ENCODE measurements around the gene PLXDC2. TPM values are rescaled to one million over a fixed set of nuclear protein-coding genes. Genes with fewer than 3 reads are reported as not detected.

PLXDC2 gene
- total and polyA plus RNA-seq, 2 experiments from 2014 or later, result 13.5 to 19.4 TPM

DNA sequence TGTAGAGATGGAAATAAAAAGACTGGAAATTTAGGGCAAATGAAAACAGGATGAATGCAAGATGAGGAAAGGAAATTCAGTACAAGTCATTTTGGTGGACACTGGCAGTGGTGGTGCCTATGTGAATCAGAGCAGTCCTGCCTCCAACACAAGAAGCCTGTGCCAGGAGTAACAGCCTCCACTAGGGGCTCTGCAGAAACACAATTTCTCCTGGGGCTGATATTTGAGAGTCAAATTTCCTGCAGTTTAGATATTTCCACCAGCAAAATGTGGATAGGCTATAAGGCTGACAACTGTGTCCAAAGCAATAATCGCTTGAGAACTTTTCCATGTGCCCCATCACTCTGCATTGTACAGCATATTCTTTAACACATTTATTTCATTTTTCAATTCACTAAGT, 4.7 kb upstream of the PLXDC2 start:
- no peak overlapping the region for H3K4me3 Mint-ChIP-seq
- peak; percentile 61 for DNase-seq (ENCODE audit: low spot score)

DNA sequence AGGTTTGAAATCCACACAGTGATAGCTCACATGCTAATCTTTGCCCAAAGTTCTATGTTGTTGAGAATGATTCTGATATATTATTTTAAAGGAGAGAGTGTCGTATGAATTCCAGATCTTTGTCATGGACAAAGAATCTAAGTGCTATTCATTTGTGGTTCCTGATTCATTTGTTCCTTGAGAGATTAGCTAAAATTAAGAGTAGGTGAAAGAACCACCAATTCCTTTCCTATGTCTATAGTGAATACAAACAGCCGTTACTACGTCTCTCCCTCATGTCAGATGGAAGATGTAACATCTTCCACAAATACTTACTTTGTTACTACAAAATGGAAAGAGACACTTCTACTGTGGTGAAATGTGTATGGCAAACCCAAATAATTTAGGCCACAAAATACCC, 3.3 kb upstream of the PLXDC2 start:
- H3K27me3 ChIP-seq (ENCODE audit: insufficient read depth), result no peaks in the 10 kb centered on the region
- H3K9me3 Mint-ChIP-seq, result no peaks in the 10 kb centered on the region
- no peak overlapping the region for H2AFZ ChIP-seq
- H3K27me3 Mint-ChIP-seq (ENCODE audit: insufficient read depth, low read depth, poor library complexity), result peaks cover 21% of the 10 kb centered on the region
- no peak overlapping the region for H3K4me3 Mint-ChIP-seq
- no peaks in the 10 kb centered on the region for H3K36me3 ChIP-seq (ENCODE audit: insufficient read depth)
- H3F3A ChIP-seq (replicated peaks; ENCODE audit: low read depth), result no peaks in the 10 kb centered on the region
- H3K4me3 ChIP-seq, result no peak overlapping the region
- no peak for DNase-seq (ENCODE audit: low spot score)
- no peaks in the 10 kb centered on the region for H4K20me1 ChIP-seq (replicated peaks; ENCODE audit: insufficient read depth)
- no peak overlapping the region for H3K27ac Mint-ChIP-seq
- H3K9me2 ChIP-seq (ENCODE audit: insufficient read depth), result no peaks in the 10 kb centered on the region
- H3K79me2 ChIP-seq (replicated peaks; ENCODE audit: insufficient read depth), result peaks cover 16% of the 10 kb centered on the region
- no peak overlapping the region for H3K4me2 ChIP-seq
- no peak for ATAC-seq
- peaks cover 13% of the 10 kb centered on the region for H3K4me1 ChIP-seq (ENCODE audit: insufficient read depth)
- H3K4me1 Mint-ChIP-seq, result peaks cover 20% of the 10 kb centered on the region
- no peak overlapping the region for H3K27ac ChIP-seq (ENCODE audit: low read depth)
- H3K36me3 Mint-ChIP-seq (ENCODE audit: low read depth), result peaks cover 2% of the 10 kb centered on the region; the same call in 1 of the 3 replicates
- TF ChIP-seq EZH2phosphoT487 (IDR thresholded peaks at IDR 0.05; ENCODE audit: unreplicated experiment) (no peak), POLR2AphosphoS5 (IDR thresholded peaks at IDR 0.05; ENCODE audit: low read depth) (no peak), STAT1 (IDR thresholded peaks at IDR 0.05; ENCODE audit: unreplicated experiment) (no peak), EZH2 (IDR thresholded peaks at IDR 0.05; ENCODE audit: low read depth, unreplicated experiment) (no peak), JUNB (IDR thresholded peaks at IDR 0.05; ENCODE audit: unreplicated experiment) (no peak), NANOG (IDR thresholded peaks at IDR 0.05; ENCODE audit: borderline replicate concordance) (no peak)
- TF ChIP-seq, protein P1, sequence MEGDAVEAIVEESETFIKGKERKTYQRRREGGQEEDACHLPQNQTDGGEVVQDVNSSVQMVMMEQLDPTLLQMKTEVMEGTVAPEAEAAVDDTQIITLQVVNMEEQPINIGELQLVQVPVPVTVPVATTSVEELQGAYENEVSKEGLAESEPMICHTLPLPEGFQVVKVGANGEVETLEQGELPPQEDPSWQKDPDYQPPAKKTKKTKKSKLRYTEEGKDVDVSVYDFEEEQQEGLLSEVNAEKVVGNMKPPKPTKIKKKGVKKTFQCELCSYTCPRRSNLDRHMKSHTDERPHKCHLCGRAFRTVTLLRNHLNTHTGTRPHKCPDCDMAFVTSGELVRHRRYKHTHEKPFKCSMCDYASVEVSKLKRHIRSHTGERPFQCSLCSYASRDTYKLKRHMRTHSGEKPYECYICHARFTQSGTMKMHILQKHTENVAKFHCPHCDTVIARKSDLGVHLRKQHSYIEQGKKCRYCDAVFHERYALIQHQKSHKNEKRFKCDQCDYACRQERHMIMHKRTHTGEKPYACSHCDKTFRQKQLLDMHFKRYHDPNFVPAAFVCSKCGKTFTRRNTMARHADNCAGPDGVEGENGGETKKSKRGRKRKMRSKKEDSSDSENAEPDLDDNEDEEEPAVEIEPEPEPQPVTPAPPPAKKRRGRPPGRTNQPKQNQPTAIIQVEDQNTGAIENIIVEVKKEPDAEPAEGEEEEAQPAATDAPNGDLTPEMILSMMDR (conservative IDR thresholded peaks at IDR 0.05; ENCODE audit: low read depth in 2 of 2), result no peak
- TF ChIP-seq, protein P2, sequence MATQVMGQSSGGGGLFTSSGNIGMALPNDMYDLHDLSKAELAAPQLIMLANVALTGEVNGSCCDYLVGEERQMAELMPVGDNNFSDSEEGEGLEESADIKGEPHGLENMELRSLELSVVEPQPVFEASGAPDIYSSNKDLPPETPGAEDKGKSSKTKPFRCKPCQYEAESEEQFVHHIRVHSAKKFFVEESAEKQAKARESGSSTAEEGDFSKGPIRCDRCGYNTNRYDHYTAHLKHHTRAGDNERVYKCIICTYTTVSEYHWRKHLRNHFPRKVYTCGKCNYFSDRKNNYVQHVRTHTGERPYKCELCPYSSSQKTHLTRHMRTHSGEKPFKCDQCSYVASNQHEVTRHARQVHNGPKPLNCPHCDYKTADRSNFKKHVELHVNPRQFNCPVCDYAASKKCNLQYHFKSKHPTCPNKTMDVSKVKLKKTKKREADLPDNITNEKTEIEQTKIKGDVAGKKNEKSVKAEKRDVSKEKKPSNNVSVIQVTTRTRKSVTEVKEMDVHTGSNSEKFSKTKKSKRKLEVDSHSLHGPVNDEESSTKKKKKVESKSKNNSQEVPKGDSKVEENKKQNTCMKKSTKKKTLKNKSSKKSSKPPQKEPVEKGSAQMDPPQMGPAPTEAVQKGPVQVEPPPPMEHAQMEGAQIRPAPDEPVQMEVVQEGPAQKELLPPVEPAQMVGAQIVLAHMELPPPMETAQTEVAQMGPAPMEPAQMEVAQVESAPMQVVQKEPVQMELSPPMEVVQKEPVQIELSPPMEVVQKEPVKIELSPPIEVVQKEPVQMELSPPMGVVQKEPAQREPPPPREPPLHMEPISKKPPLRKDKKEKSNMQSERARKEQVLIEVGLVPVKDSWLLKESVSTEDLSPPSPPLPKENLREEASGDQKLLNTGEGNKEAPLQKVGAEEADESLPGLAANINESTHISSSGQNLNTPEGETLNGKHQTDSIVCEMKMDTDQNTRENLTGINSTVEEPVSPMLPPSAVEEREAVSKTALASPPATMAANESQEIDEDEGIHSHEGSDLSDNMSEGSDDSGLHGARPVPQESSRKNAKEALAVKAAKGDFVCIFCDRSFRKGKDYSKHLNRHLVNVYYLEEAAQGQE (IDR thresholded peaks at IDR 0.05; ENCODE audit: unreplicated experiment), result no peak
- TF ChIP-seq, protein P3, sequence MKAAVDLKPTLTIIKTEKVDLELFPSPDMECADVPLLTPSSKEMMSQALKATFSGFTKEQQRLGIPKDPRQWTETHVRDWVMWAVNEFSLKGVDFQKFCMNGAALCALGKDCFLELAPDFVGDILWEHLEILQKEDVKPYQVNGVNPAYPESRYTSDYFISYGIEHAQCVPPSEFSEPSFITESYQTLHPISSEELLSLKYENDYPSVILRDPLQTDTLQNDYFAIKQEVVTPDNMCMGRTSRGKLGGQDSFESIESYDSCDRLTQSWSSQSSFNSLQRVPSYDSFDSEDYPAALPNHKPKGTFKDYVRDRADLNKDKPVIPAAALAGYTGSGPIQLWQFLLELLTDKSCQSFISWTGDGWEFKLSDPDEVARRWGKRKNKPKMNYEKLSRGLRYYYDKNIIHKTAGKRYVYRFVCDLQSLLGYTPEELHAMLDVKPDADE (IDR thresholded peaks at IDR 0.05), result no peak

More for the DNA sequence above, 4.7 kb upstream of the PLXDC2 start:
- no peaks in the 10 kb centered on the region for H3K36me3 ChIP-seq (ENCODE audit: insufficient read depth)
- no peaks in the 10 kb centered on the region for H3K9me2 ChIP-seq (ENCODE audit: insufficient read depth)
- Mint-ChIP-seq H3K27ac (no peak overlapping the region), H3K36me3 (ENCODE audit: low read depth) (no peaks in the 10 kb centered on the region), H3K4me1 (peaks cover 20% of the 10 kb centered on the region), H3K27me3 (ENCODE audit: insufficient read depth, low read depth, poor library complexity) (peaks cover 9% of the 10 kb centered on the region), H3K9me3 (no peaks in the 10 kb centered on the region)
- no peak for TF ChIP-seq JUNB (IDR thresholded peaks at IDR 0.05; ENCODE audit: unreplicated experiment)
- no peak for TF ChIP-seq STAT1 (IDR thresholded peaks at IDR 0.05; ENCODE audit: unreplicated experiment)
- TF ChIP-seq, protein P1 (conservative IDR thresholded peaks at IDR 0.05; ENCODE audit: low read depth in 2 of 2), result peak; percentile 57 to 62
- no peak for TF ChIP-seq CREB1 (CRISPR knock-in tag; IDR thresholded peaks at IDR 0.05; ENCODE audit: low read depth)
- TF ChIP-seq ZNF331 (CRISPR knock-in tag; IDR thresholded peaks at IDR 0.05; ENCODE audit: low read depth), result no peak
- TF ChIP-seq, protein P3 (IDR thresholded peaks at IDR 0.05), result no peak
- H3K27me3 ChIP-seq (ENCODE audit: insufficient read depth), result no peaks in the 10 kb centered on the region
- H3K4me3 ChIP-seq, result no peak overlapping the region
- H2AFZ ChIP-seq, result no peak overlapping the region
- no peak overlapping the region for H3K27ac ChIP-seq (ENCODE audit: low read depth)
- no peaks in the 10 kb centered on the region for H4K20me1 ChIP-seq (replicated peaks; ENCODE audit: insufficient read depth)
- peaks cover 1% of the 10 kb centered on the region; the same call in 1 of the 2 replicates for H3K79me2 ChIP-seq (replicated peaks; ENCODE audit: insufficient read depth)
- ATAC-seq, result no peak; the same call in 2 of the 3 replicates
- H3K4me2 ChIP-seq, result no peak overlapping the region
- peaks cover 13% of the 10 kb centered on the region for H3K4me1 ChIP-seq (ENCODE audit: insufficient read depth)
- H3F3A ChIP-seq (replicated peaks; ENCODE audit: low read depth), result no peaks in the 10 kb centered on the region
